G401.6 (cell line): ENCODE results near the gene IQCB1.
"Not testable (repeated sequence)": the region's sequence is repeated elsewhere in the genome, so short reads cannot be mapped to it uniquely, and the experiment has no call there.

Source experiments
- FAIRE-seq: peaks from 2 replicates; lab custom pipeline; 2012; peaks lifted over from hg19 to GRCh38; lab: Jason Lieb, UNC

Gene IQCB1, protein sequence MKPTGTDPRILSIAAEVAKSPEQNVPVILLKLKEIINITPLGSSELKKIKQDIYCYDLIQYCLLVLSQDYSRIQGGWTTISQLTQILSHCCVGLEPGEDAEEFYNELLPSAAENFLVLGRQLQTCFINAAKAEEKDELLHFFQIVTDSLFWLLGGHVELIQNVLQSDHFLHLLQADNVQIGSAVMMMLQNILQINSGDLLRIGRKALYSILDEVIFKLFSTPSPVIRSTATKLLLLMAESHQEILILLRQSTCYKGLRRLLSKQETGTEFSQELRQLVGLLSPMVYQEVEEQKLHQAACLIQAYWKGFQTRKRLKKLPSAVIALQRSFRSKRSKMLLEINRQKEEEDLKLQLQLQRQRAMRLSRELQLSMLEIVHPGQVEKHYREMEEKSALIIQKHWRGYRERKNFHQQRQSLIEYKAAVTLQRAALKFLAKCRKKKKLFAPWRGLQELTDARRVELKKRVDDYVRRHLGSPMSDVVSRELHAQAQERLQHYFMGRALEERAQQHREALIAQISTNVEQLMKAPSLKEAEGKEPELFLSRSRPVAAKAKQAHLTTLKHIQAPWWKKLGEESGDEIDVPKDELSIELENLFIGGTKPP

DNA sequence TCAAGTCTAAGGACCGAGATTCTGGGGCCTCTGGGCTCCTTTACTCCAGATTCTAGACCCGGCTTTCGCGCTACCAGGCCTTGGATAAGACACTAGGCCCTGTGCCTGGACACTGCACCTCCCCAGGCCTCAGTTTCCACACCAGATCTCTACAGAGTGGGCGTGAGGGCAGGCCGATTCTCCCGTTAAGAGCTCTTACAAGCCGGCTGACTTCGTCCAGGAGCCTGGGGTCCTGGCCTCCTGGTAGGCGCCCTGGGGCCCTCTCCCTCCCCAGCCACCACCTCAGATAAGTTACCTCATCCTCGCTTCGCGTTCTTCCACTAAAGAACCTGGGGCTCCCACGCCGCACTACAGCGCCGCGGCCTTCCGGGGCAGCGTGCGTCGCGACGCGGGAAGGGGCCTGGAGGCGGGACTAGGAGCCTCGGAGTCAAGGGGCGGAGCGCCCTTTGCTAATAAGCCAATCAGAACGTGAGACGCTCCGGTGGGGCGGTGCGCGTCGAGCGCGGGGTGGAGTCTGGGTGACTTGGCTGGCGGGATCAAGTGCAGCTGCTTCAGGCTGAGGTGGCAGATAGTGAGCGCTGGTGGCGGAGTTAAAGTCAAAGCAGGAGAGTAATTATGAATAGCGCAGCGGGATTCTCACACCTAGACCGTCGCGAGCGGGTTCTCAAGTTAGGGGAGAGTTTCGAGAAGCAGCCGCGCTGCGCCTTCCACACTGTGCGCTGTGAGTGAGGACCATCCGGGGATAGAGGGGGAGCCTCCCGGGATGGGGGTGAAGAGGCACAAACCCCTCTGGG is at the start of gene IQCB1, which contains the start of gene EAF2:
TSS of gene IQCB1 (minus strand) at position 390 of the 794 bp plus-strand sequence. CDS start 6,100 bp downstream, outside the sequence.
TSS of gene EAF2 (plus strand) at position 539 of the 794 bp plus-strand sequence. CDS start at position 616, 77 bp downstream.
- FAIRE-seq: peak; percentile 97

- FAIRE-seq: peak; percentile 34
Measured at GRCh38 chr3:121883507-121883906, 48.6 kb upstream of the IQCB1 start.

GRCh38 chr3:121878411-121878810 is 43.6 kb upstream of the IQCB1 start:
- peak; percentile 37 for FAIRE-seq

DNA sequence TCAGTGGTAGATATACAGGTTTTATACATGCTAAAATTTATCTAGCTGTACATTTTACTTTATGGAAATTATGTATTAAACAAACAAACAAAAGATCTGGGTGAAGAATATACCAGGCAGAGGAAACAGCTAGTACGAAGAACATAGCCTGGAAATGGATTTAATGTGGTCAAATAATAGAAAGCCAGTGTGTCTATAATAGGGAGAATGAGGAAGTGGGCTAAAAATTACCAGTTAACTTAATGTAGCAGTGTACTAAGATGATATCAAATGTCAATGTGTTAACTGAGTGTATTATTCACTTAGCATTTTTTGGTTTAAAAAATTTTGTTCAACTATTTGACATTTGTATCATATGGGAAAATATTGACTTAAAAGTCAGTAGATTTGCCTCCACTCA is 36.6 kb upstream of the IQCB1 start:
- no peak for FAIRE-seq

DNA sequence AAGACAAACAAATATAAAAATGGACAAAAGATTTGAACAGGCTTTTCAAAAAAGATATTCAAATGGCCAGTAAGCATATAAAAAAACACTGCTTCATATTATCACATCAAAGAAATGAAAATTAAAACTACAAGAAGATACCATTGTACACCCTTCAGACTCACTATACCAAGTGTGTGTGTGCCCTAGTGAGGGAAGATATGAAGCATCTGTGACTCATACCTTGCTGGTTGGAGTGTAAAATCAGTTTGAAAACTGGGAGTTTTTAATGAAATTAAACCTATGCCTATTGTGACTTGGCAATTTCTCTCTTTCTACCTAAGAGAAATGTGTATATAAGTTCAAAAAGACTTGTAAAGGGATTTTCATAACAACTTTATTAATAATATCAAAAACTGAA is 35.9 kb upstream of the IQCB1 start:
- no peak for FAIRE-seq

DNA sequence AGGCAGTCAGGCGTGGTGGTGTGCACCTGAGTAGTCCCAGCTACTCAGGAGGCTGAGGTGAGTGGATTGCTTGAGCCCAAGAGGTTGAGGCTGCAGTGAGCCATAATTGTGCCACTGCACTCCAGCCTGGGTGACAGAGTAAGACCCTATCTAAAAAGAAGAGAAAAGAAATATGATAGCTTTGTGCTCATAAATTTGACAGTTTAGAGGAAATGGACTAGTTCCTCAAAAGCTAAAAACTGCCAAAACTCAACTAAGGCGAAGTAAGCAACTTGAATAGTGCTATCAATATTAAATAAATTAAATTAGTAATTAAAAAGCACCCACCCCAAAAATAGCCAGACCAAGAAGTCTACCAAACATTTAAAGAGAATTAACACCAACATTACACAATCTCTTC is 34.9 kb upstream of the IQCB1 start:
- FAIRE-seq: no peak

- no peak for FAIRE-seq
Measured at GRCh38 chr3:121863801-121864200, 28.9 kb upstream of the IQCB1 start.

DNA sequence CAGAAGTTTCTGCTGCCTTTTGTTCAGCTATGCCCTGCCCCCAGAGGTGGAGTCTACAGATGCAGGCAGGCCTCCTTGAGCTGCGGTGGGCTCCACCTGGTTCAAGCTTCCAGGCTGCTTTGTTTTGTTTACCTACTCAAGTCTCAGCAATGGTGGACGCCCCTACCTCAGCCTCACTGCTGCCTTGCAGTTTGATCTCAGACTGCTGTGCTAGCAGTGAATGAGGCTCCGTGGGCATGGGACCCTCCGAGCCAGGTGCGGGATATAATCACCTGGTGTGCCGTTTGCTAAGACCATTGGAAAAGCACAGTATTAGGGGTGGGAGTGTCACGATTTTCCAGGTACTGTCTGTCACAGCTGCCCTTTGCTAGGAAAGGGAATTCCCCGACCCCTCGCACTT is 28.4 kb upstream of the IQCB1 start:
- not testable (repeated sequence) for FAIRE-seq

DNA sequence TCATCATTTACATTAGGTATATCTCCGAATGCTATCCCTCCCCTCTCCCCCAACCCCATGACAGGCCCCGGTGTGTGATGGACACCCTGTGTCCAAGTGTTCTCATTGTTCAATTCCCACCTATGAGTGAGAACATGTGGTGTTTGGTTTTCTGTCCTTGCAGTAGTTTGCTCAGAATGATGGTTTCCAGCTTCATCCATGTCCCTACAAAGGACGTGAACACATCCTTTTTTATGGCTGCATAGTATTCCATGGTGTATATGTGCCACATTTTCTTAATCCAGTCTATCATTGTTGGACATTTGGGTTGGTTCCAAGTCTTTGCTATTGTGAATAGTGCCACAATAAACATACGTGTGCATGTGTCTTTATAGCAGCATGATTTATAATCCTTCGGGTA is 22.9 kb upstream of the IQCB1 start:
- FAIRE-seq: not testable (repeated sequence)

DNA sequence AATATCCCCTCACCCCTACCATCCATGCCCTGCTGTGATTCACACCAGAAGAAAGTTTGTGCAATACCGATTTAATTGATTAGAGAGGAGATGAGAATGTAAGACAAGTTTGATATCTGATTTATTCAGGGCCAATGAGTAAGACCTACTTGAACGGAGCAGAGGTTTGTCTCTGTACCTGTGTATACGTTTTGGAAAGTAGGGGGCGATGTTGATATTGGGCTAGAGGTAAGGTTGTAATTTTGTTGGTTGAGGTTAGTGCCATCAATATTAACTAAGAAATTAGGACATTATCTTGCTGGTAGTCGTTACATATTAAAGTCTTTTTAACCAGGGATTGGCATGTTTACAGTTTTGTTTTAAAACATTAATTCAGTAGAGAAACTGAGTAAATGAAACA is 20.7 kb upstream of the IQCB1 start:
- FAIRE-seq: peak; percentile 17

DNA sequence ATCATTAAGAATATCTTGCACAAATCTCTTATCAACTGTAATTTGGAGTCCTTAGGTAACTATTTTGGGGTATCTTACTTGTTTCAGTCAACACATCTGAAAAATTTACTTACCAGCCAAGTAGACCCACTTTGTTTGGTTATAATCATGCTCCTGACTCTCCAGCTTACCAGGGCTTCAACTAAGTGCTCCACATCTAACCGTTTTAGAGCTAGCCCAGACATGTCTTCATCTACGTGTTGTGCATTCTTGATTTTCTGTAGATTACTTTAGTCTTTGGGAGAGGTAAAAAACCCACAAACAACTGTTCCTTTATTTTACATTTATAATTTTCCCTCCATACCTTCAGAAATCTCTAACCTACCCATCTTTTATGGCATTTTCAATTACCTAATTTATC is 17.4 kb upstream of the IQCB1 start:
- FAIRE-seq: no peak

DNA sequence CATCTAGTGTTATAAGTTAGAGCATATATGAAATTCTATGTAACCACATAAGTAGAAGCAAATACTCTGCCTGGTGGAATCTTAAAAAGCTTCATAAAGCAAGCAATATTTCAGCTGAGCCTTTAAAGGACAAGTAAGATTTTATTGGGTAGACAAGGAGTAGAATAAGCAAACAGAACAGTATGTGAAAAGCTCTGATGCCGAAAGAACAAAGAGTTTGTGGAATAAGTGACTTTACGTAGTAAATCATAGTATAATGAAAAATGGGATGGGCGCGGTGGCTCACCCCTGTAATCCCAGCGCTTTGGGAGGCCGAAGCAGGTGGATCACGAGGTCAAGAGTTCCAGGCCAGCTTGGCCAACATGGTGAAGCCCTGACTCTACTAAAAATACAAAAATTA is 10.0 kb upstream of the IQCB1 start:
- FAIRE-seq: no peak

- no peak for FAIRE-seq
Measured at GRCh38 chr3:121839962-121840361, 5.1 kb upstream of the IQCB1 start.

DNA sequence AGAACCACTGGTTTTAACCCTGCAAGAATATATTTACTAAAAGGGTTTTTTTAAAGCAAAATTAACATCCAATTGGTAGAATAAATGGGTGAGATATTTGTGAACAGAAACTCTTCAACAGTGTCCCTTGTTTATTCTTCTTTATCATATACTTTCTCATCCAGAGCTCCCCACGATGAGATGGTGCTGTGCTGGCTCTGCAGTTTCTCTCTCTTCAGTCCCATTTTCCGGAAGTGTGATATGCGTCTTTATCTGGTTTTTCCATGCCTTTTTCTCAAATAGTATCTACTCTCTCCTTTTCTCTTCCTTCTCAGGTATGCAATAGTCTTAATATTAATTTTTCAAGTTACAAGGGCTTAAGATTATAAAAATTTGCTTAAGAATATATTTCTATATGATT is 1.6 kb upstream of the IQCB1 start:
- FAIRE-seq: no peak

DNA sequence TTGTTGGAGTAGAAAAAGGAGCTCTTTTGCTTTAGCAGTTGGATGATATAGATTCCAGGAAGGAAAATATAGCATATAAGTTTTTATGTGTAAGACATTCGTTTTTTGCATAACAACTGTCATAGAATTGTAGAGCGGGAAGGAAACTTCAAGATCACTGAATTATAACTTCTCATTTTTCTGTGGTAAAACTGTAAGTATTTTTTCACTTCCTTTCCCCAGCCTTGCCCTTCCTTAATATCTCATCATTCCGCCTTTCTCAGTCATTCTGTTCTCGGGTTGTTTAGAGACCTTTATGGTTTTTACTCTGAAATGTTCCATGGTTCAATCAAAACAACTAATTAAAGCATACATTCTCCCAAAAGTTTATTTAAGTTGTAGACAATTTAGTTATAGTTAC is 1.2 kb upstream of the IQCB1 start:
- no peak for FAIRE-seq

GRCh38 chr3:121835465-121835801 is 573 bp upstream of the IQCB1 start:
- no peak for FAIRE-seq

- FAIRE-seq: no peak
Measured at GRCh38 chr3:121834157-121834670, 646 bp downstream of the IQCB1 start.

DNA sequence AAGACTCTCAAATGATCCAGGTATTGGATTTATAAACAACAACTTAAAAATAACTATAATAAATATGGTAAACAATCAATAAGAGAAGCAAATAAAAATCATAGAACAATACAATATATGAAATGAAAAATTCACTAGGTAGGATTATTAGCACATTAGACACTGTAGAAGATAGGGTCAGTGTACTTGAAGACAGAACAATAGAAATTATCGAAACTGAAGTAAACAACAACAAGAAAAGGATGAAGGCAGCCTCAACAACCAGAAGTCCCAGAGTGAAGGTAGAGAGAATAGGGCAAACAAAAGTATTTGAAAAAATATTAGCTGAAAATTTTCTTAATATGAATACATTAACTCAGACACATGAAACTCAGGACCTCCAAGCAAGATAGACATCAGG is 11.9 kb downstream of the IQCB1 start:
- no peak for FAIRE-seq

- no peak for FAIRE-seq
Measured at GRCh38 chr3:121821421-121822199, 13.2 kb downstream of the IQCB1 start.

GRCh38 chr3:121819236-121819635 is 15.6 kb downstream of the IQCB1 start:
- no peak for FAIRE-seq

DNA sequence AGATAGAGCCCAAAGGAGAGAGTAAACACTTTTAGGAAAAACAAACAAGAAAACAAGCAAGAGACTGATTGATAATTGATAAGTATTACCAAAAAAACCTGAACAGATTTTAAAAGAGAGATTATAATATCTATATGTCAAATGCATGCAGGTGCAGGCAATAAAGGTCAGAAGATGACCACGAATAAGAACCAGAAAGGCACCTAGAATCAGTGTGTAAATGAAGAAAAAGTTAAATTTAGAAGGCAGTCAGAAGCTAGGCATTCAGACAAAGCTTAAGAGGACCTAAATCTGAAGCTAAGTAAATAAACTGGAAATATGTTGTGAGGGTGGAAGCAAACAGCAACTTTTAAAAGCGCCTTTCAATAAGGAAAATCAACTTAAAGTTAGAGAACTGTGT is 16.3 kb downstream of the IQCB1 start:
- no peak for FAIRE-seq

DNA sequence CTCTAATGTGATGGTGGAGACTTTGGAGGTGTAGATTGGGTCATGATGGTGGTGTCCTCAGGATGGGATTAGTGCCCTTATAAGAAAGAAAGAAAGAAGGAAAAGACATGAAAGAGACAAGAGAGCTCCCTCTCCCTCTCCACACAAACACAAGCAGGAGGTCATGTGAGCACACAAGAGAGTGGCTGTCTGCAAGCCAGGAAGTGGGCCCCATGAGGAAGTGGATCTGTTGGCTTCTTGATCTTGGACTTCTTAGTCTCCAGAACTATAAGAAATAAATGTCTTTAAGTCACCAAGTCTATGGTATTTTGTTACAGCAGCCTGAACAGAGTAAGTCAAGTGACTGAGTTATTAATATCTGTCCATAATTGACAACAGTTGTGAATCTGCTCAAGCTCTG is 17.1 kb downstream of the IQCB1 start:
- no peak for FAIRE-seq
